Measurements from ENCODE around the gene SLC6A11.

- no peak for TF ChIP-seq EZH2 (IDR thresholded peaks at IDR 0.05; ENCODE audit: low read length)
- TF ChIP-seq CTCF (optimal IDR thresholded peaks at IDR 0.05 in 1 of 3, IDR thresholded peaks at IDR 0.05 in 1 of 3, conservative IDR thresholded peaks at IDR 0.05 in 1 of 3; ENCODE audit: extremely low read depth in 1 of 3, insufficient read depth in 2 of 3, low read length in 3 of 3) = no peak
Measured at GRCh38 chr3:10970306-10970960, 154.4 kb downstream of the SLC6A11 start.
